GM18520 (cell line): ENCODE measurements around the gene WDR27.
"Not testable (repeated sequence)": the region's sequence is repeated elsewhere in the genome, so short reads cannot be mapped to it uniquely, and the experiment has no call there.

Experiments
- ATAC-seq: cut with Tn5 transposase; IDR thresholded peaks from one replicate; pipeline ENCODE4 v1.9.1; 2021; ENCODE audit not compliant: unreplicated experiment

The WDR27 gene

DNA sequence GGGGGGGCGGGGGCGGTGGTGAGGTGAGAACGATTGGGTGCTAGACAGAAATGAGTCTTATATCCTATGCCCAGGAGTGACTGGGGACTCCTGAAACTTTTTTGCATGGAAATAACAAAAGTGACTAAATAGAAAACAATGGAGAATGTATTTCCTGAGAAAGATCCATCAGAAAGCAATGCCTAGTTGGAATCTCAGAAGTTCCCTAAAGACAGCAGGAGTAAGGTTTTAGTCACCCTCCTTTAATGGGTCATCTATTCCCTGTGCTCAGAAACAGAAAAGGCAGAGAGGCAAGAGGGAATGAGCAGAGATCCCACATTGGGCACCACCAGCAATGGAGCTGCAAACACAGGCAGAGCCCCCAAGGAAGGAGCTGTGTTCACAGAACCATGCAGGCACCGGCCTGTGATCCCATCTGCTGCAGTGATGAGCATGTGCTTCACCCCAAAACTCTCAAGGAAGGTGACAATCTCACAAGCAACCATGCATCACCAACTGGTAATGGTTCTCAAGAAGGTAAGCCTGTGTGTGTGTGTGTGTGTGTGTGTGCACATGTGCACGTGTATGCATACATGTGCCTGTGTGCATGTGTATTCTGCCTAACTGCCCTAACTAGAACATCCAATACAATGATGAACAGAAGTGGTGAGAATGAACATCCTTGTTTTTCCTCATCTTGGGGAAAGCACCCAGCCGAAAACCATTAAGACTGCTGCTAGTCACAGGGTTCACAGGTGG is 168.4 kb downstream of the WDR27 start:
- no peak for ATAC-seq

DNA sequence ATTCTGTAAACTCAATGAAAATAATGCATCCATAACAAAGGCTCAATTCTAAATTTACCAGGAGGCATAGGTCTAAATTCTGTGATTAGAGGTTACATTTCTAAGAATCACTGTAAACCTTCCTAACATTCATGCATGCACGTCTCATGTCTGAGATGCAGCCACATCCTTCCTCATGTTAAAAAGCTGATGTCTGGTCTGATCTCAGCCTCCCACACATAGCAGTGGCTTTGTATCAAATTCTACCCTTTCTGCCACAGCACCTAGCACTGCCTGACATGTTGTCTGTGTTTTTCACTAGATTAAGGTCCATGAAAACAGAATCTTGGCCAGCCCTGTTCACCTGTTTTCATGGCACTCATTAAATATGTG is 171.1 kb downstream of the WDR27 start:
- ATAC-seq: no peak

DNA sequence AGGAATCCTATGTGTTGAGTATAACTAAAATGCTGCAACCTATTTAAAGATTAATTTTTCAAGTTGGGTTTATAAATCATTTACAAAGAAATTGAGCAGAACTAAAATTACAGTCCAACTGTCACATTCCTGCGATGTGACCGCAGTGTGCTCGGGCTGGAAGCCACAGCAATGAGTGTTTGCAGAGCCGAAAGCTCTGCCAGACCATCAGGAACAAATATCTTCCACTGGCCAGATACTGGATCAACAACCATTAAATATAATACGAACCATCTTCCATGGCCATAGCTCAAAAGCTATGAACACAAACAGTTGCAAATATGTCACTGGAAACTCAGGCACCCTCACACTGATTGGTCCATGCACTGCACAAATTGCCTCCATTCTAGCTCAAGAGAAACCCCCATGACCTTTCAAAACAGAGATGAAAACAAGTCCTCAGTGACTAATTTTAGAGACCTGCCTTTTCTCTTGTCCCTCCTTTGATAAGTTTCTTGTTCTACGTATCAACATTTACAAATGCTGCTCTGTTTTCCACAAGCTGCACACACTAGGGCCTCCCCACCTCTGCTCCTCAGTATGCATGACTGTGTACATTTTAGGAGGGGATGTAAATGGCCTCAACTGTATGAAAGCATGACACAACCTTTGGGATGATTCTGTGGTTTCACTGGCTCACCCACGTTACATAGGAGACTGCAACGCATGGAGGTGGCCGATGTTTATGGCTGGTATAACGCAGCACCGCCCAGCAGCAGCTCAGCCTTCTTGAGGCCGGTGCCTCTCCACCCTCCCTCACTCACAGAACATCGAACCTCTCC is 171.7 kb downstream of the WDR27 start:
- ATAC-seq: no peak

DNA sequence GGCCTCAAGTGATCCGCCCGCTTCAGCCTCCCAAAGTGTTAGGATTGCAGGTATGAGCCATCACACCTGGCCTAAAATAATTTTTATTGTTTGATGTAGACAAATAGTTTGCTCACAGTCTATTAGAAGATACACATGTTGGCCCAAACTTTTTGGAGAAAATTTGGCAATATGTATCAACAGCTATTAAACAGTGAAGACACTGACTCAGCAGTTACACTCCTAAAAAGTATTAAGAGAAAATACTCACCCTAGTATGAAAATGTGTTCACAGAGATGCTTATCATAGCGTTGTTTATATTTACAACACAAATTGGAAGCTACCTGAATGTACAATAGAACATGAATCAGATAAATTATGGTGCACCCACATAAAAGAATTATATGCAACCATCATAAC is 173.1 kb downstream of the WDR27 start:
- ATAC-seq: no peak

- ATAC-seq: no peak
These were observed 174.5 kb downstream of the WDR27 start for GRCh38 chr6:169527306-169527705.

GRCh38 chr6:169521825-169522224 is 180.0 kb downstream of the WDR27 start:
- ATAC-seq: no peak

GRCh38 chr6:169520104-169520503 is 181.7 kb downstream of the WDR27 start:
- ATAC-seq: no peak

- ATAC-seq: no peak
These were observed 183.4 kb downstream of the WDR27 start for GRCh38 chr6:169518451-169518850.

DNA sequence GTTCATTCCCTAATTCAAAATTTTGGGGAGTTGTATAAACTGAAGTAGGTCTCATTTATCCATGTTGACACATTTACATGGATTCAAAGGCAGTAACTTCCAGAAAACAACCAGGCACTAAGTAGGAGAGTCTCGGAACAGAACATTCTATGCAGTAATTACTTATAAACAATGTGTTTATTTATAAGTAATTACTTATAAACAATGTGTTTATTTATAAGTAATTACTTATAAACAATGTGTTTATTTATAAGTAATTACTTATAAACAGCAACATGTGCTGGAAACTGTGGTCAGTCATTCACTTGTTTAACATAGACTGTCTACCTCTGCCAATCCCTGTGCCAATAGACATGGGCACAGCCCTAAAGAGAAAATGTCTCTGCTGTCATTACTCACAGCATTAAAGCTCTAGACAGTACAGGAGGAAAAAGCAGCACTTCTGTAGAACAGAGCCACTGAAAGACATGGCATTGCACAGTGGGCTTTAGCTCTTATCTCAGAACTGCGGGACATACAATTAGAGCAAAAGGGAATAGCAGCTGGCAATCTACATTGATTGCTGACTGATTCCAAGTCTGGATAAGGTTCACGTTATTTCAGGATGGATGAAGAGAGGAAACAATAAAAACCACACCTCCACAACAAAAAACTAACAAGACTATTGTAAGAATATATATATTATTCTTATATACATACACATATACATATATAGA is 188.2 kb downstream of the WDR27 start:
- ATAC-seq: no peak

DNA sequence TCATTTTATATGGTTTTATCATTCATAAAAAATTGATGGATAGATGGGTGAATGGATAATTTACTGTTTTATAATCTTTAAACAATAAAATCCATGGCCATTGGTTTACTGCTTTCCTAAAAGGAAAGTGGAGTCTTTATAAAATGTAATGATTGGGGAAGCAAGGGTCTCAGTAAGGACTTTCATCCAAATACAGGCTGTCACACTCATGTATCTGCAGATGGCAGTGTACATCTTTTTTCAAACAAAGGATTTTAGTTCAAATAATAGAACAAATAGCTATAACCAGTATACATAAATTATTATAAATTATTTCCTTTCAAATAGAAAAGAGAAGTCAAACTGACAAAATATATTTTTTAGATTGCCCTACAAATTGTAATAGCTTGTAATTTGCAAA is 190.0 kb downstream of the WDR27 start:
- not testable (repeated sequence) for ATAC-seq

DNA sequence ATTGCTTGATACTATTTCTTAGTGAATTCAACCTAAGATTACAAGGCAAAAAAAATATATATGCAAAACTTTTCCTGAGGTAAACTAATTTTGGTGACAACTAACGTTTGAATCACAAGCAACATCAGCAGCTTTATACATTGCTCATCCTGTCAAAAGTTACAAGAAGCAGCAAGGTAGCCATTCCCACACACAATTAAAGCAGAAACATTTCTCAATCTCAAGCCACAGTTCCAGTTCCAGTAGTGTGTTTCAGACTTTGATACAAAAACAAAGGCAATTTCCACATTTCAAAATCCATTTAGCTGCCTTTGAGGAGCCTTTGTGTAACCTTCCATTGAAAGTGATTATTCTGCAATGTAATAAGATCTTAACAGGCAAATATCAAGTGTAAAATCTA is 191.0 kb downstream of the WDR27 start:
- ATAC-seq: no peak

DNA sequence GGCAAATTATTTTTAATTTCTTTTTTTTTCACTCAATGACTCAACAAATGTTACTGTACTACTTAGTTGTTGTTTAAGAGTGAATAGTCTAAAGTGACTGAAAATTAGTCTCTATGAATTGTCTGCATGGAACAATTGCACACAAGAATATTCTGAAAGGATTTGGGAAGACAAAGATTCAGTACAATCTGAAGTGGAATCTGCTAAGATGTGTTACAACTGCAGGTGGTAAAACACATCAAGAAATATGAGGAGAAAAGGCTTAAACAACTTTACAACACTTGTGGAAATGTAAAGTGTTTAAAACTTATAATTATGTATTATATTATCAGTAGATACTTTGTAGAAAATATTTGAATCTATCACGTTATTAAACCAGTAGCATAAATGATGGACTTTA is 193.4 kb downstream of the WDR27 start:
- ATAC-seq: no peak

- ATAC-seq: no peak
These were observed 198.2 kb downstream of the WDR27 start for GRCh38 chr6:169503422-169504152.

DNA sequence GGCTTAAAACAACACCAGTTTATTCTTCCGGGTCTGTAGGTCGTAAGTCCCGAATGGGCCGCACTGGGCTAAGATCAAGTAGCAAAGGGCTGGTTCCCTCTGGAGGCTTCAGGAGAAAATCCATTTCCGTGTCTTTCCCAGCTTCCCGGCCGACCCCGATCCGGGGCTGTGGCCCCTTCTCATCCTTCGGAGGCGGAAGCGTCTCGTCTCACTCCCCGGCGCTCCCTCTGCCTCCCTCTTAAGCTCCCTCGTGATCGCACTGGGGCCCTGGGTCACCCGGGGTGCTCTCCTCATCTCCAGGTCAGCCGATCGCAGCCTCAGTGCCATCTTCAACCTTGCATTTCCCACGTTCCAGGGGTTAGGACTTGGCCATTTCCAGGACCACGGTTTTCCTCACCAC is 199.4 kb downstream of the WDR27 start:
- ATAC-seq: no peak

- ATAC-seq: no peak
These were observed 200.0 kb downstream of the WDR27 start for GRCh38 chr6:169501777-169502313.

- ATAC-seq: no peak
These were observed 200.7 kb downstream of the WDR27 start for GRCh38 chr6:169501128-169501527.

DNA sequence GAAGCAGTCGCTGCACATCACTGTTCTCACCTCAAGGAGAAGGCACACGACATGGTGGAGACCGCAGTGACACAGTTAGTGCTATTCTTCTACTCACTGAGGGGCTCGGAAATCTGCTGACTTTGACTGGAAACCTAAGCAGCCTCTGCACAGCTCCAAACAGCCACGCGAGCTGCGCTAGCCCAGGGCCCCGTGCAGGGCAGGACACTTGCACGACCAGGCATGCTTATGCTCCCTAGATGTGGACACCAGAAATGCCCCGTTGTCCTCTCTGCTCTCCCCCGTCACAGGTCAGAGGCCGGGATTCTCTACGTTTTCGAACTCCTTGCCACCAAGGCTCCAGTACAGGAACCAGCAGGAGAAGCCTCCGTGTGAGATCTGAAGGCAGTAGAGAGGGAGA is 201.1 kb downstream of the WDR27 start:
- ATAC-seq: no peak

DNA sequence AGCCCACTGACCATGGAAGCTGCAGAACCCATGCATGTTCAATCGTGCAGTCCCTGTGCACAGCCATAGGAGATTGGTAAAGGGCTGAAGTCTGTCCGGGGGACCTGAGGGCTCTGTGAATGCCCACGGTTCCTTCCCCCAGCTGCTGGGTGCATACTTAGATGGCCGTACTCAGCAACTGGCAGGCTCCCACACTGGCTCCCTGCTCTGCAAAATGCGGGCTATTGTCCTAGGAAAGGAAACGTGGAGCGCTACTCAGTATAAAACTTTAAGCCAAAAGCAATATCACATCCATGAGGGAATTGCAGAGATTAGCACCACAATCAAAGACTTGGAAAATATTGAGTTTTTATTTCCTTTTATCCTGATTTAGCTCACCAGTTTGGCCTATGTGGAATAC is 202.0 kb downstream of the WDR27 start:
- no peak for ATAC-seq

GRCh38 chr6:169498916-169499513 is 202.8 kb downstream of the WDR27 start:
- no peak for ATAC-seq

- ATAC-seq: no peak
These were observed 206.2 kb downstream of the WDR27 start for GRCh38 chr6:169495601-169496000.

- no peak for ATAC-seq
These were observed 207.8 kb downstream of the WDR27 start for GRCh38 chr6:169494038-169494437.
